Caki2 (cell line): ENCODE measurements around the gene GGACT. TPM values are rescaled to one million over a fixed set of nuclear protein-coding genes. Genes with fewer than 3 reads are reported as not detected.

ENCODE experiments used
- total RNA-seq: library from RNA; depleted of rRNA; stranded (reverse); fragments of >200 nt; shearing (Covaris generic); gene quantifications from 2 replicates; pipeline ENCODE4 v1.2.3, GENCODE V29; 2014; ENCODE audit warnings: low replicate concordance; rRNA removed

Gene GGACT
- total RNA-seq, 1 experiment from 2014 or later: 4.7 TPM

Other genes starting within 250 kb of the GGACT start
- 19.5 and 35.3 TPM in 2 replicates for gene TMTC4, start 86.0 kb upstream of the GGACT start, total RNA-seq